ENCODE data around the gene TBC1D5. TPM values are rescaled to one million over a fixed set of nuclear protein-coding genes. Genes with fewer than 3 reads are reported as not detected.

The TBC1D5 gene
- total and polyA plus RNA-seq, 2 of the 8 experiments (the other 6 are each of a cell fraction or from before 2014, with no cell fraction given): 11.0 to 22.9 TPM

DNA sequence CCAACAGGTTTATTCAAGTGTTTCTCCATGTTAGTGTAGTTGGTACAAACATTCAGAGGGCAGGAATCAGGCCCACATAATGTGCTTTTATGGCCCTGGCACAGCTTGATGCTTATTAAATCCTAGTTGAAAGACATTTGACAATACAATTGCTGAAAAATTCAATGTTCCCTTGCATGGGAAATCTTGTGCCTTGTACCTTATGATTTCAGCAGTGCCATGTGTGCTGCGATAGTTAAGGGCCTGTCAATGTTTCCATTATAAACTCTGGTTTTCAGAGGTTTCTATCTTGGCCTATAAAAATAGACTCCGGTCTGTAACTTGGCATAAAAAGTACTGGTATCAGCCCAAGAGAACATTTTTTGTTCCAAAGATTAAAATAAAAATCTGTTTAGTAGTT is 207.2 kb downstream of the TBC1D5 start:
- no peak overlapping the region for H4K8ac ChIP-seq (ENCODE audit: extremely low read depth, insufficient read depth, low read length)
- no peak overlapping the region for H2BK20ac ChIP-seq (ENCODE audit: low read length)
- no peak overlapping the region for H3K18ac ChIP-seq (ENCODE audit: extremely low read depth, low read length)
- no peak overlapping the region for H3K56ac ChIP-seq (replicated peaks; ENCODE audit: insufficient read length, low read depth, low read length)
- FAIRE-seq: no peak
- no peak overlapping the region for H2BK12ac ChIP-seq (ENCODE audit: low read depth, low read length)
- no peaks in the 10 kb centered on the region for H3K79me2 ChIP-seq (ENCODE audit: control insufficient read depth in 1 of 2, insufficient read depth in 2 of 2, low read length in 2 of 2)
- 93% methylated on average over 2 of the region's 2 CpGs; no CpG with 5 or more reads in 1 of the 2 experiments for WGBS, 2 experiments (ENCODE audit: extremely low coverage in 1 of 2, insufficient coverage in 1 of 2, insufficient read length in 1 of 2, insufficient replicate concordance in 2 of 2, low coverage in 1 of 2, low lambda C conversion rate in 2 of 2, missing lambda C conversion rate in 1 of 2)
- H3K27ac ChIP-seq (ENCODE audit: low read depth, low read length): no peak overlapping the region
- H3K14ac ChIP-seq (ENCODE audit: insufficient read length): no peak overlapping the region
- no peak overlapping the region for H4K5ac ChIP-seq (ENCODE audit: insufficient read length, low read depth, low read length)
- H3K36me3 ChIP-seq (ENCODE audit: control insufficient read depth in 2 of 4, insufficient read depth in 4 of 4, low read length in 3 of 4): no peaks in the 10 kb centered on the region
- ChIA-PET POLR2A (ENCODE audit: partially characterized antibody) (no interaction called here), CTCF (ENCODE audit: partially characterized antibody) (interaction anchor here (0.6 kb wide), 1 partner anchor 854 kb away, joined by 3 read pairs; no protein-coding TSS in a partner anchor)
- H4K91ac ChIP-seq (replicated peaks; ENCODE audit: insufficient read length, low read length): no peak overlapping the region
- H2AFZ ChIP-seq (ENCODE audit: low read length): no peak overlapping the region
- H4K20me1 ChIP-seq (replicated peaks in 1 of 2; ENCODE audit: control insufficient read depth in 1 of 2, insufficient read depth in 2 of 2, low read length in 2 of 2): no peaks in the 10 kb centered on the region
- H3K9ac ChIP-seq (replicated peaks in 1 of 4; ENCODE audit: extremely low read depth in 1 of 4, low read depth in 3 of 4, low read length in 3 of 4): no peak overlapping the region
- H3K4ac ChIP-seq (replicated peaks; ENCODE audit: insufficient read length, low read depth, low read length): no peak overlapping the region
- H3K4me2 ChIP-seq (ENCODE audit: insufficient read depth in 1 of 2, low read depth in 2 of 2, low read length in 2 of 2): no peak overlapping the region
- no peak overlapping the region for H2BK120ac ChIP-seq (replicated peaks; ENCODE audit: low read depth, low read length)
- no peak for DNase-seq (ENCODE audit: low read depth in 1 of 2, low spot score in 2 of 2)
- 0 out of 4 replicates have a peak, but pooled peaks cover 0 to 4% of the 10 kb centered on the region in 2 experiments for H3K9me3 ChIP-seq (ENCODE audit: insufficient read depth in 2 of 2, low read depth in 1 of 2, low read length in 1 of 2)
- H3K4me3 ChIP-seq (ENCODE audit: extremely low read depth in 1 of 4, insufficient read depth in 2 of 4, low read depth in 3 of 4, low read length in 4 of 4): no peak overlapping the region
- H2BK5ac ChIP-seq (ENCODE audit: low read depth, low read length): no peak overlapping the region
- H3K4me1 ChIP-seq (replicated peaks in 1 of 4; ENCODE audit: control insufficient read depth in 3 of 4, insufficient read depth in 4 of 4, low read length in 3 of 4): peaks cover 0 to 6% (median 1%) of the 10 kb centered on the region in 4 experiments; a peak in 2 of 7 replicates
- no peak overlapping the region for H3K23ac ChIP-seq (ENCODE audit: insufficient read length)
- H2AK5ac ChIP-seq (ENCODE audit: low read depth, low read length): no peak overlapping the region
- H3K27me3 ChIP-seq (replicated peaks in 1 of 4; ENCODE audit: control insufficient read depth in 3 of 4, extremely low read depth in 1 of 4, insufficient read depth in 3 of 4, low read length in 3 of 4): no peaks in the 10 kb centered on the region
- H3K79me1 ChIP-seq (ENCODE audit: low read depth, low read length): no peaks in the 10 kb centered on the region
- no peaks in the 10 kb centered on the region for H3K23me2 ChIP-seq (ENCODE audit: low read depth, low read length)
- H2BK15ac ChIP-seq (ENCODE audit: low read length): no peak overlapping the region
- TF ChIP-seq SRF (IDR thresholded peaks at IDR 0.05; ENCODE audit: low read depth, low read length) (no peak), FOSL1 (IDR thresholded peaks at IDR 0.05; ENCODE audit: insufficient read depth, low read depth, low read length) (no peak), CBX8 (IDR thresholded peaks at IDR 0.05; ENCODE audit: borderline replicate concordance, low read depth, low read length) (no peak), SUZ12 (IDR thresholded peaks at IDR 0.05; ENCODE audit: low read length) (no peak), TBP (IDR thresholded peaks at IDR 0.05; ENCODE audit: low read depth, low read length) (no peak), PHF8 (conservative IDR thresholded peaks at IDR 0.05; ENCODE audit: low read depth, low read length) (no peak)
